Right lobe of liver (tissue), 4 donors: ENCODE measurements around the gene EPO.

Experiments
- POLR2A ChIP-seq: fragments of 450-650 bp; IDR thresholded peaks from one replicate; pipeline ENCODE4 v1.6.1; 2017; ENCODE audit warnings: antibody characterized with exemption, mild to moderate bottlenecking
- TF ChIP-seq, protein P1 (sequence below), 4 donors: fragments of 200-600 bp in 3 of 4; fragments of 450-650 bp in 1 of 4; IDR thresholded peaks; one replicate each; pipeline versions ENCODE4 v1.5.1 to v1.8.0; 2016 to 2022; ENCODE audit warnings: antibody characterized with exemption in 4 of 4, mild to moderate bottlenecking in 2 of 4
- donor health status: DM: no; HTN: no; CAD: no.
- donor health status: DM: no; HTN: no; CAD: no.
- donor health status: DM: no; HTN: yes; CAD: no.

DNA sequence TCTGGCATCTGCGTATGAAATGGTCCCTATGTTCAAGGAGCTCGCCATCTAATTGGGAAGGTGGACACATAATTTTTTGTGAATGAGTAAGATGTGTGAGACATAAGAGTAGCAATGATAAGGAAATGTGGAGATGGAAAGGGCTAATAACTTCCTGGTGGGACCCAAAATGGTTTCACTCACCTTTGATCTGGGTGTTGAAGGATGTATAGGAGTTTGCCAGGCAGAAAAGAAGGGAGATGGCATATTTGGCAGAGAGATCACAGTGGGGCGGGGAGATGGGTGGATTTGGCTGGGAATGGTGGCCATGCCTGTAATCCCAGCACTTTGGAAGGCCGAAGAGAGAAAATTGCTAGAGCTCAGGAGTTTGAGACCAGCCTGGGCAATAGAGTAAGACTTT is 9.8 kb upstream of the EPO start:
- TF ChIP-seq, protein P1, sequence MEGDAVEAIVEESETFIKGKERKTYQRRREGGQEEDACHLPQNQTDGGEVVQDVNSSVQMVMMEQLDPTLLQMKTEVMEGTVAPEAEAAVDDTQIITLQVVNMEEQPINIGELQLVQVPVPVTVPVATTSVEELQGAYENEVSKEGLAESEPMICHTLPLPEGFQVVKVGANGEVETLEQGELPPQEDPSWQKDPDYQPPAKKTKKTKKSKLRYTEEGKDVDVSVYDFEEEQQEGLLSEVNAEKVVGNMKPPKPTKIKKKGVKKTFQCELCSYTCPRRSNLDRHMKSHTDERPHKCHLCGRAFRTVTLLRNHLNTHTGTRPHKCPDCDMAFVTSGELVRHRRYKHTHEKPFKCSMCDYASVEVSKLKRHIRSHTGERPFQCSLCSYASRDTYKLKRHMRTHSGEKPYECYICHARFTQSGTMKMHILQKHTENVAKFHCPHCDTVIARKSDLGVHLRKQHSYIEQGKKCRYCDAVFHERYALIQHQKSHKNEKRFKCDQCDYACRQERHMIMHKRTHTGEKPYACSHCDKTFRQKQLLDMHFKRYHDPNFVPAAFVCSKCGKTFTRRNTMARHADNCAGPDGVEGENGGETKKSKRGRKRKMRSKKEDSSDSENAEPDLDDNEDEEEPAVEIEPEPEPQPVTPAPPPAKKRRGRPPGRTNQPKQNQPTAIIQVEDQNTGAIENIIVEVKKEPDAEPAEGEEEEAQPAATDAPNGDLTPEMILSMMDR (IDR thresholded peaks at IDR 0.05), result no peak
- TF ChIP-seq POLR2A, result no peak
